K562 (cell line): ENCODE results near the gene IPCEF1. TPM values are rescaled to one million over a fixed set of nuclear protein-coding genes. Genes with fewer than 3 reads are reported as not detected.

Source experiments
- ZBTB1 ChIP-seq: sonication (generic); formaldehyde crosslinking; IDR thresholded peaks from 2 replicates; pipeline ENCODE4 v1.8.1; 2023; ENCODE audit warnings: missing genetic modification reagents, low read depth, mild to moderate bottlenecking, borderline replicate concordance
- ZNF318 ChIP-seq, 2 experiments: fragments of 450-650 bp; IDR thresholded peaks; 2 replicates each; pipeline ENCODE4 v1.6.1; 2016; ENCODE audit warnings: mild to moderate bottlenecking in 2 of 2, borderline replicate concordance in 1 of 2, low read depth in 1 of 2, moderate library complexity in 1 of 2
- ZNF830 ChIP-seq: fragments of 250-450 bp; sonication (Bioruptor Pico); IDR thresholded peaks from 2 replicates; pipeline ENCODE4 v1.5.0; 2021; ENCODE audit warnings: mild to moderate bottlenecking
- polyA plus RNA-seq, 8 experiments: library from polyadenylated mRNA; depleted of rRNA in 4 of 8; stranded (reverse) in 5 of 8; unstranded in 3 of 8; fragments of >200 nt; fragmentation: Nextera tagmentation in 2 of 8; fragmentation: Illumina TruSeq in 1 of 8; extraction: Ambion mirVana in 2 of 8; extraction: Trizol in 1 of 8; gene quantifications; 2 replicates each; pipeline versions ENCODE4 v1.2.1 to v1.2.3, GENCODE V29; 2011 to 2014; ENCODE audit warnings: inconsistent platforms in 1 of 8, missing spikeins in 1 of 8
- total RNA-seq, 7 experiments: library from RNA; depleted of rRNA in 6 of 7; stranded (reverse); fragments of >200 nt in 6 of 7; fragmentation: Illumina TruSeq in 2 of 7; extraction: Trizol in 2 of 7; gene quantifications; 2 replicates each; pipeline versions ENCODE4 v1.2.1 to v1.2.3, GENCODE V29; 2011 to 2021; ENCODE audit warnings: low replicate concordance in 1 of 7

Gene IPCEF1
- total and polyA plus RNA-seq, 9 of the 15 experiments (the other 6 are each of a cell fraction or from before 2014, with no cell fraction given), result 0.14 to 0.18 TPM; not detected in 7

GRCh38 chr6:154258064-154258757, 98.4 kb downstream of the IPCEF1 start (continued):
- TF ChIP-seq ZNF318 (IDR thresholded peaks at IDR 0.05; ENCODE audit: borderline replicate concordance in 1 of 2, low read depth in 1 of 2) (no peak), ZNF830 (CRISPR knock-in tag) (no peak), ZBTB1 (CRISPR knock-in tag) (no peak)
